K562 (cell line): Measurements from ENCODE around the gene ESRRG.

Source experiments
- ATF7 ChIP-seq: fragments of 450-650 bp; IDR thresholded peaks from 2 replicates; pipeline ENCODE4 v1.7.1; 2014; ENCODE audit warnings: mild to moderate bottlenecking, moderate library complexity
- MAFF ChIP-seq: IDR thresholded peaks from 2 replicates; pipeline ENCODE4 v1.6.1; 2012; ENCODE audit warnings: low read length, improper control_type of control experiment
- RBM39 ChIP-seq: fragments of 200-400 bp; formaldehyde crosslinking; optimal IDR thresholded peaks from 2 replicates; pipeline ENCODE3; 2018; ENCODE audit warnings: low read depth, low read length
- ZNF384 ChIP-seq: IDR thresholded peaks from 2 replicates; pipeline ENCODE4 v1.6.1; 2012; ENCODE audit warnings: low read depth, low read length, improper control_type of control experiment
- ZNF431 ChIP-seq: sonication (generic); formaldehyde crosslinking; IDR thresholded peaks from 2 replicates; pipeline ENCODE4 v1.8.0; 2022; ENCODE audit warnings: mild to moderate bottlenecking, missing genetic modification reagents
- TF ChIP-seq, protein P1 (sequence below), 3 experiments: IDR thresholded peaks in 2 of 3; conservative IDR thresholded peaks in 1 of 3; 2 replicates each; pipeline ENCODE4 v1.5.1; 2011 to 2012; ENCODE audit warnings: low read length in 3 of 3, mild to moderate bottlenecking in 3 of 3, control low read depth in 2 of 3, improper control_type of control experiment in 1 of 3, inconsistent platforms in 1 of 3, low read depth in 1 of 3, mixed read lengths in 1 of 3, moderate library complexity in 1 of 3; ENCODE audit not compliant: insufficient read depth in 2 of 3
- TF ChIP-seq, protein P2 (sequence below): sonication (generic); formaldehyde crosslinking; IDR thresholded peaks from 2 replicates; pipeline ENCODE4 v1.8.1; 2023; ENCODE audit warnings: mild to moderate bottlenecking, missing genetic modification reagents
- TF ChIP-seq, protein P3 (sequence below): sonication (generic); formaldehyde crosslinking; IDR thresholded peaks from 2 replicates; pipeline ENCODE4 v1.8.0; 2022; ENCODE audit warnings: mild to moderate bottlenecking, missing genetic modification reagents, borderline replicate concordance
- TF ChIP-seq, protein P4 (sequence below): fragments of 450-650 bp; conservative IDR thresholded peaks from 2 replicates; pipeline ENCODE4 v1.6.1; 2016; ENCODE audit warnings: missing genetic modification characterization, low read depth, mild to moderate bottlenecking, control low read depth, missing compliant biosample characterization
- TF ChIP-seq, protein P5 (sequence below): fragments of 450-650 bp; formaldehyde crosslinking; IDR thresholded peaks from 2 replicates; pipeline ENCODE4 v1.4.0; 2022; ENCODE audit warnings: missing genetic modification characterization

DNA sequence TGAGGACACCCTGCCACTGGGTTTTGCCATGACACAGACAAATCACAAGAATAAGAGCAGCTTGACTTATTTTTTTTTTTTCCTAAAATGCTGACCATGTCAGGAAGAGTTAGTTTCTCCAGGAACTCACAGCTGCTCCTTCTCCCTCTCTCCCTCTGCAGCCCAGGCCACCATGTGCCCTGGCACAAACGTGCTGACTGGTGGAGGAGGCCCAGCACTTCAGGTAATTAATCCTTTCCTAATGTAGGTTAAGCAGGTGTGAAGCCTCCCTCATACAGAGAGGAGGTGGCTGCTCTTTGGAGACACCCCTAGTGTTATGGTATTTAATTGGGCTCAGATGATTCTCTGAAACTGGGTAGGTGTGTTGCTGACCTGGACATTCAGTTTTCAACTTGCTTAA is 170.2 kb downstream of the ESRRG start:
- TF ChIP-seq ZNF384, result no peak
- TF ChIP-seq, protein P1, sequence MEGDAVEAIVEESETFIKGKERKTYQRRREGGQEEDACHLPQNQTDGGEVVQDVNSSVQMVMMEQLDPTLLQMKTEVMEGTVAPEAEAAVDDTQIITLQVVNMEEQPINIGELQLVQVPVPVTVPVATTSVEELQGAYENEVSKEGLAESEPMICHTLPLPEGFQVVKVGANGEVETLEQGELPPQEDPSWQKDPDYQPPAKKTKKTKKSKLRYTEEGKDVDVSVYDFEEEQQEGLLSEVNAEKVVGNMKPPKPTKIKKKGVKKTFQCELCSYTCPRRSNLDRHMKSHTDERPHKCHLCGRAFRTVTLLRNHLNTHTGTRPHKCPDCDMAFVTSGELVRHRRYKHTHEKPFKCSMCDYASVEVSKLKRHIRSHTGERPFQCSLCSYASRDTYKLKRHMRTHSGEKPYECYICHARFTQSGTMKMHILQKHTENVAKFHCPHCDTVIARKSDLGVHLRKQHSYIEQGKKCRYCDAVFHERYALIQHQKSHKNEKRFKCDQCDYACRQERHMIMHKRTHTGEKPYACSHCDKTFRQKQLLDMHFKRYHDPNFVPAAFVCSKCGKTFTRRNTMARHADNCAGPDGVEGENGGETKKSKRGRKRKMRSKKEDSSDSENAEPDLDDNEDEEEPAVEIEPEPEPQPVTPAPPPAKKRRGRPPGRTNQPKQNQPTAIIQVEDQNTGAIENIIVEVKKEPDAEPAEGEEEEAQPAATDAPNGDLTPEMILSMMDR (IDR thresholded peaks at IDR 0.05 in 2 of 3, conservative IDR thresholded peaks at IDR 0.05 in 1 of 3; ENCODE audit: insufficient read depth in 2 of 3, low read depth in 1 of 3, low read length in 3 of 3), result no peak
- no peak for TF ChIP-seq ZNF431 (CRISPR knock-in tag)
- TF ChIP-seq, protein P2, sequence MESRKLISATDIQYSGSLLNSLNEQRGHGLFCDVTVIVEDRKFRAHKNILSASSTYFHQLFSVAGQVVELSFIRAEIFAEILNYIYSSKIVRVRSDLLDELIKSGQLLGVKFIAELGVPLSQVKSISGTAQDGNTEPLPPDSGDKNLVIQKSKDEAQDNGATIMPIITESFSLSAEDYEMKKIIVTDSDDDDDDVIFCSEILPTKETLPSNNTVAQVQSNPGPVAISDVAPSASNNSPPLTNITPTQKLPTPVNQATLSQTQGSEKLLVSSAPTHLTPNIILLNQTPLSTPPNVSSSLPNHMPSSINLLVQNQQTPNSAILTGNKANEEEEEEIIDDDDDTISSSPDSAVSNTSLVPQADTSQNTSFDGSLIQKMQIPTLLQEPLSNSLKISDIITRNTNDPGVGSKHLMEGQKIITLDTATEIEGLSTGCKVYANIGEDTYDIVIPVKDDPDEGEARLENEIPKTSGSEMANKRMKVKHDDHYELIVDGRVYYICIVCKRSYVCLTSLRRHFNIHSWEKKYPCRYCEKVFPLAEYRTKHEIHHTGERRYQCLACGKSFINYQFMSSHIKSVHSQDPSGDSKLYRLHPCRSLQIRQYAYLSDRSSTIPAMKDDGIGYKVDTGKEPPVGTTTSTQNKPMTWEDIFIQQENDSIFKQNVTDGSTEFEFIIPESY, result no peak
- TF ChIP-seq MAFF, result no peak
- TF ChIP-seq, protein P3, sequence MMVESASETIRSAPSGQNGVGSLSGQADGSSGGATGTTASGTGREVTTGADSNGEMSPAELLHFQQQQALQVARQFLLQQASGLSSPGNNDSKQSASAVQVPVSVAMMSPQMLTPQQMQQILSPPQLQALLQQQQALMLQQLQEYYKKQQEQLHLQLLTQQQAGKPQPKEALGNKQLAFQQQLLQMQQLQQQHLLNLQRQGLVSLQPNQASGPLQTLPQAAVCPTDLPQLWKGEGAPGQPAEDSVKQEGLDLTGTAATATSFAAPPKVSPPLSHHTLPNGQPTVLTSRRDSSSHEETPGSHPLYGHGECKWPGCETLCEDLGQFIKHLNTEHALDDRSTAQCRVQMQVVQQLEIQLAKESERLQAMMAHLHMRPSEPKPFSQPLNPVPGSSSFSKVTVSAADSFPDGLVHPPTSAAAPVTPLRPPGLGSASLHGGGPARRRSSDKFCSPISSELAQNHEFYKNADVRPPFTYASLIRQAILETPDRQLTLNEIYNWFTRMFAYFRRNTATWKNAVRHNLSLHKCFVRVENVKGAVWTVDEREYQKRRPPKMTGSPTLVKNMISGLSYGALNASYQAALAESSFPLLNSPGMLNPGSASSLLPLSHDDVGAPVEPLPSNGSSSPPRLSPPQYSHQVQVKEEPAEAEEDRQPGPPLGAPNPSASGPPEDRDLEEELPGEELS, result no peak
- no peak for TF ChIP-seq RBM39
- TF ChIP-seq, protein P4, sequence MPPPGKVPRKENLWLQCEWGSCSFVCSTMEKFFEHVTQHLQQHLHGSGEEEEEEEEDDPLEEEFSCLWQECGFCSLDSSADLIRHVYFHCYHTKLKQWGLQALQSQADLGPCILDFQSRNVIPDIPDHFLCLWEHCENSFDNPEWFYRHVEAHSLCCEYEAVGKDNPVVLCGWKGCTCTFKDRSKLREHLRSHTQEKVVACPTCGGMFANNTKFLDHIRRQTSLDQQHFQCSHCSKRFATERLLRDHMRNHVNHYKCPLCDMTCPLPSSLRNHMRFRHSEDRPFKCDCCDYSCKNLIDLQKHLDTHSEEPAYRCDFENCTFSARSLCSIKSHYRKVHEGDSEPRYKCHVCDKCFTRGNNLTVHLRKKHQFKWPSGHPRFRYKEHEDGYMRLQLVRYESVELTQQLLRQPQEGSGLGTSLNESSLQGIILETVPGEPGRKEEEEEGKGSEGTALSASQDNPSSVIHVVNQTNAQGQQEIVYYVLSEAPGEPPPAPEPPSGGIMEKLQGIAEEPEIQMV (tag), result no peak
- TF ChIP-seq, protein P5, sequence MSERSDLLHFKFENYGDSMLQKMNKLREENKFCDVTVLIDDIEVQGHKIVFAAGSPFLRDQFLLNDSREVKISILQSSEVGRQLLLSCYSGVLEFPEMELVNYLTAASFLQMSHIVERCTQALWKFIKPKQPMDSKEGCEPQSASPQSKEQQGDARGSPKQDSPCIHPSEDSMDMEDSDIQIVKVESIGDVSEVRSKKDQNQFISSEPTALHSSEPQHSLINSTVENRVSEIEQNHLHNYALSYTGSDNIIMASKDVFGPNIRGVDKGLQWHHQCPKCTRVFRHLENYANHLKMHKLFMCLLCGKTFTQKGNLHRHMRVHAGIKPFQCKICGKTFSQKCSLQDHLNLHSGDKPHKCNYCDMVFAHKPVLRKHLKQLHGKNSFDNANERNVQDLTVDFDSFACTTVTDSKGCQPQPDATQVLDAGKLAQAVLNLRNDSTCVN (CRISPR knock-in tag), result no peak
- no peak for TF ChIP-seq ATF7
